AG04449 (cell line): Measurements from ENCODE around the gene PTPRF.

Source experiments
- CTCF ChIA-PET: fragments of 350-600 bp; formaldehyde crosslinking; extraction: SDS; loops from one replicate; lab custom pipeline; 2021; ENCODE audit warnings: antibody characterized with exemption; lab: Yijun Ruan, JAX
- POLR2A ChIA-PET: fragments of 400-600, 350-600 bp; formaldehyde crosslinking; extraction: SDS; loops from one replicate; lab custom pipeline; 2020; ENCODE audit warnings: antibody characterized with exemption, inconsistent platforms; lab: Yijun Ruan, JAX
- DNase-seq: peaks from one replicate; pipeline ENCODE4 v3.0.0-alpha.2; 2010; ENCODE audit warnings: low read depth, low spot score
- H3K4me3 ChIP-seq: 2 replicates; pipeline ENCODE4 v1.5.1; 2011; ENCODE audit warnings: low read depth, mild to moderate bottlenecking, control low read depth, low read length
- CTCF ChIP-seq: IDR thresholded peaks from one replicate; pipeline ENCODE4 v1.5.1; 2011; ENCODE audit warnings: mild to moderate bottlenecking, moderate library complexity, low read length, control low read depth, inconsistent platforms; ENCODE audit not compliant: insufficient read depth; ENCODE audit errors: missing control alignments

Gene PTPRF

GRCh38 chr1:43602990-43603389 lies 72.3 kb downstream of the PTPRF start:
- POLR2A ChIA-PET, result no interaction called here
- CTCF ChIA-PET, result interaction anchor here (1.3 kb wide), 1 partner anchor 13 kb away, joined by 4 read pairs; no protein-coding TSS in a partner anchor
- no peak overlapping the region for H3K4me3 ChIP-seq
- no peak for DNase-seq
- no peak for TF ChIP-seq CTCF

DNA sequence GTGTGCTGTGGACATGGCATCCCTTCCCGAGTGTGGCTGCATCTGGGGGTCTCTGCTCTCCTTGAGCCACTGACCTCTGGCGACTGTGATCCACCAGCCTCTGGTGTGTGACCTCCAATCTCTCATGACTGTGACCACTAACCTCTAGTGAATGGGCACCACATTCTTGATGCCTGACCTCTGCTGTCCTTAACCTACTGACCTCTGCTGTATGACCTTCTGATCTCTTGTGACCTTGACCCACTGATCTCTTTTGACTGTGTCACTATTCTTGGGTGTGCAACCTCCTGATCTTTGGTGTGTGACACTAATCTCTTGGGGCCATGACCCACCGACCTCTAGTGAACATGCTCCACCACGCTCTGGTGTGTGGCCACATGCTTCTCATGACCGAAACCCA lies 73.5 kb downstream of the PTPRF start:
- no peak for TF ChIP-seq CTCF
- H3K4me3 ChIP-seq, result no peak overlapping the region
- ChIA-PET CTCF (interaction anchor here (0.5 kb wide), 1 partner anchor 24 kb away, joined by 3 read pairs; no protein-coding TSS in a partner anchor), POLR2A (no interaction called here)
- no peak for DNase-seq

- POLR2A ChIA-PET, result no interaction called here
- no peak for DNase-seq
- no peak overlapping the region for H3K4me3 ChIP-seq
- CTCF ChIA-PET, result no interaction called here
- no peak for TF ChIP-seq CTCF
Measured at GRCh38 chr1:43605157-43605556, 74.5 kb downstream of the PTPRF start.

GRCh38 chr1:43605766-43606165 lies 75.1 kb downstream of the PTPRF start:
- DNase-seq, result no peak
- H3K4me3 ChIP-seq, result no peak overlapping the region
- ChIA-PET CTCF (no interaction called here), POLR2A (interaction anchor here (1.3 kb wide), 1 partner anchor 45 kb away, joined by 3 read pairs; no protein-coding TSS in a partner anchor)
- TF ChIP-seq CTCF, result no peak

DNA sequence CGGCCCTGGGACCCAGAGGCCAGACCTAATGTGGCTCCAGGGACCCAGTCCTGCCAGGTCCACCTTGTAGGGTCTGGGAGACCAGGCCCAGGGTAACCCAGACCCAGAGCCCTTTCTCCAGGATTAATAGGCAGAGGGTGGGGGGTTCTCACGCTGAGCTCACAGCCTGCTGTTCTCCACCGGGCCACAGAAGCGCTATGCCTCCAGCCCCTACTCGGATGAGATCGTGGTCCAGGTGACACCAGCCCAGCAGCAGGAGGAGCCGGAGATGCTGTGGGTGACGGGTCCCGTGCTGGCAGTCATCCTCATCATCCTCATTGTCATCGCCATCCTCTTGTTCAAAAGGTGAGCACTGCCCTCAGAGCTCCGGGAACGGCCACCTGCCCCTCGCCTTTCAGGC lies 75.9 kb downstream of the PTPRF start:
- CTCF ChIA-PET, result no interaction called here
- no peak for TF ChIP-seq CTCF
- POLR2A ChIA-PET, result interaction anchor here (1.3 kb wide), 1 partner anchor 44 kb away, joined by 3 read pairs; no protein-coding TSS in a partner anchor
- H3K4me3 ChIP-seq, result no peak overlapping the region
- DNase-seq, result no peak

- H3K4me3 ChIP-seq, result no peak overlapping the region
- DNase-seq, result no peak
- CTCF ChIA-PET, result no interaction called here
- POLR2A ChIA-PET, result no interaction called here
- no peak for TF ChIP-seq CTCF
Measured at GRCh38 chr1:43608827-43609226, 78.1 kb downstream of the PTPRF start.
